ENCODE measurements around the gene RPS6KA1. TPM values are rescaled to one million over a fixed set of nuclear protein-coding genes. Genes with fewer than 3 reads are reported as not detected.
A peak's percentile ranks its signal among the peaks of the same experiment; 100 is the strongest.

The RPS6KA1 gene
- total and polyA plus RNA-seq, 9 of the 15 experiments (the other 6 are each of a cell fraction or from before 2014, with no cell fraction given): 2.4 to 61.0 (median 35.5) TPM

- TF ChIP-seq UBTF (IDR thresholded peaks at IDR 0.05; ENCODE audit: borderline replicate concordance in 1 of 2, low read depth in 2 of 2, low read length in 2 of 2): no peak
- no peak for TF ChIP-seq KDM4B (IDR thresholded peaks at IDR 0.05; ENCODE audit: borderline replicate concordance in 2 of 2, low read depth in 1 of 2)
- TF ChIP-seq ZNF830 (CRISPR knock-in tag; IDR thresholded peaks at IDR 0.05): no peak
- TF ChIP-seq SOX6 (IDR thresholded peaks at IDR 0.05): no peak
- TF ChIP-seq, protein P1, sequence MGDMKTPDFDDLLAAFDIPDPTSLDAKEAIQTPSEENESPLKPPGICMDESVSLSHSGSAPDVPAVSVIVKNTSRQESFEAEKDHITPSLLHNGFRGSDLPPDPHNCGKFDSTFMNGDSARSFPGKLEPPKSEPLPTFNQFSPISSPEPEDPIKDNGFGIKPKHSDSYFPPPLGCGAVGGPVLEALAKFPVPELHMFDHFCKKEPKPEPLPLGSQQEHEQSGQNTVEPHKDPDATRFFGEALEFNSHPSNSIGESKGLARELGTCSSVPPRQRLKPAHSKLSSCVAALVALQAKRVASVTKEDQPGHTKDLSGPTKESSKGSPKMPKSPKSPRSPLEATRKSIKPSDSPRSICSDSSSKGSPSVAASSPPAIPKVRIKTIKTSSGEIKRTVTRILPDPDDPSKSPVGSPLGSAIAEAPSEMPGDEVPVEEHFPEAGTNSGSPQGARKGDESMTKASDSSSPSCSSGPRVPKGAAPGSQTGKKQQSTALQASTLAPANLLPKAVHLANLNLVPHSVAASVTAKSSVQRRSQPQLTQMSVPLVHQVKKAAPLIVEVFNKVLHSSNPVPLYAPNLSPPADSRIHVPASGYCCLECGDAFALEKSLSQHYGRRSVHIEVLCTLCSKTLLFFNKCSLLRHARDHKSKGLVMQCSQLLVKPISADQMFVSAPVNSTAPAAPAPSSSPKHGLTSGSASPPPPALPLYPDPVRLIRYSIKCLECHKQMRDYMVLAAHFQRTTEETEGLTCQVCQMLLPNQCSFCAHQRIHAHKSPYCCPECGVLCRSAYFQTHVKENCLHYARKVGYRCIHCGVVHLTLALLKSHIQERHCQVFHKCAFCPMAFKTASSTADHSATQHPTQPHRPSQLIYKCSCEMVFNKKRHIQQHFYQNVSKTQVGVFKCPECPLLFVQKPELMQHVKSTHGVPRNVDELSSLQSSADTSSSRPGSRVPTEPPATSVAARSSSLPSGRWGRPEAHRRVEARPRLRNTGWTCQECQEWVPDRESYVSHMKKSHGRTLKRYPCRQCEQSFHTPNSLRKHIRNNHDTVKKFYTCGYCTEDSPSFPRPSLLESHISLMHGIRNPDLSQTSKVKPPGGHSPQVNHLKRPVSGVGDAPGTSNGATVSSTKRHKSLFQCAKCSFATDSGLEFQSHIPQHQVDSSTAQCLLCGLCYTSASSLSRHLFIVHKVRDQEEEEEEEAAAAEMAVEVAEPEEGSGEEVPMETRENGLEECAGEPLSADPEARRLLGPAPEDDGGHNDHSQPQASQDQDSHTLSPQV (IDR thresholded peaks at IDR 0.05): peak; percentile 17; the same call in 1 of the 2 replicates
- TF ChIP-seq ZNF780A (CRISPR knock-in tag; IDR thresholded peaks at IDR 0.05): no peak
- peak; percentile 55 for TF ChIP-seq ARID1B (IDR thresholded peaks at IDR 0.05)
- no peak for TF ChIP-seq KAT8 (IDR thresholded peaks at IDR 0.05; ENCODE audit: low read depth)
- TF ChIP-seq JUND (IDR thresholded peaks at IDR 0.05; ENCODE audit: borderline replicate concordance, low read depth, low read length): peak; percentile 91
- TF ChIP-seq JUND (tag; IDR thresholded peaks at IDR 0.05; ENCODE audit: borderline replicate concordance, low read depth, low read length): peak; percentile 83; the same call in 1 of the 3 replicates
- TF ChIP-seq BMI1 (IDR thresholded peaks at IDR 0.05; ENCODE audit: low read length): no peak
- TF ChIP-seq TSC22D4 (tag; IDR thresholded peaks at IDR 0.05): no peak
- peak; percentile 43; the same call in 1 of the 2 replicates for TF ChIP-seq NR2C1 (IDR thresholded peaks at IDR 0.05)
- TF ChIP-seq NR2C1 (tag; IDR thresholded peaks at IDR 0.05): no peak
- TF ChIP-seq SLC30A9 (CRISPR knock-in tag; IDR thresholded peaks at IDR 0.05): no peak
- no peak for TF ChIP-seq ZNF561 (CRISPR knock-in tag; conservative IDR thresholded peaks at IDR 0.05)
- no peak for TF ChIP-seq ZNF512 (tag; IDR thresholded peaks at IDR 0.05)
- TF ChIP-seq ZNF57 (CRISPR knock-in tag; IDR thresholded peaks at IDR 0.05): no peak
- TF ChIP-seq ZNF764 (CRISPR knock-in tag; IDR thresholded peaks at IDR 0.05; ENCODE audit: low read depth): no peak
- TF ChIP-seq NR3C1 (CRISPR knock-in tag; IDR thresholded peaks at IDR 0.05): no peak
Measured at GRCh38 chr1:26530895-26531598, 1.5 kb downstream of the RPS6KA1 start (continued).
